ENCODE data around the gene PTPRS. TPM values are rescaled to one million over a fixed set of nuclear protein-coding genes. Genes with fewer than 3 reads are reported as not detected.

Gene PTPRS
- total and polyA plus RNA-seq, 2 of the 13 experiments (the other 11 are each of a cell fraction or from before 2014, with no cell fraction given) = 32.7 to 43.9 TPM

DNA sequence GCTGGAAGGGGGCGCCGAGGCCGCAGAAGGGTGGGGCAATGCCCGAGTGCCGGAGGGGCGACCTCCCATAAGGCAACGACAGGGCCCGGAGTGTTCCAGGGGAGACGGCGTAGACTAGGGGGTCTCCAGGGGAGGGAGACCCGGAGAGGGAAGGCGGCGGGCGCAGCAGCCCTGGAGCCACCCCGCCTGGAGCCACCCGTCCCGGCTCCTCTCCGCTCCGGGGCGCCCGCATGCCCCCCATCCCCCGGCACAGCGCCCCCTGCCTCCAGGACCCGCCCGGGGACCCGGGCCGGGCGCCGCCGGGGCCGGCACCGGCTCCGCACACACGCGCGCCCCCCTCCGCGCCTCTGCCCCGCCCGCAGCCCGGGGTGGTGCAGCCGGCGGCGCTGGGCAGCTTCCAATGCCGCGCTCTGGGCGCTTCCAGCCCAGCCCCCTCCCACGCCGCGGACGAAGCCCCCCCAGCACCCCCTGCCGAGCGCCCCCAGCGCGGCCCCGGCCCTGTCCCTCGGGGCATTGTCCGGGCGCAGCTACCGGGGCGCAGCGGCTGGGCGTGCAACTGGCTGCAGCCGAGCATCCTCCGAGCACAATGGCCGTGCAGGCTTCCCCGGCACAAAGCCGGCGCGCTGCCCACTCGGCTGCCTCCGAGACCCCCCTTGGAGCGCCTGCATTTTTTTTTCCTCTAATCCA is 519 bp downstream of the PTPRS start (continued):
- TF ChIP-seq, protein P1, sequence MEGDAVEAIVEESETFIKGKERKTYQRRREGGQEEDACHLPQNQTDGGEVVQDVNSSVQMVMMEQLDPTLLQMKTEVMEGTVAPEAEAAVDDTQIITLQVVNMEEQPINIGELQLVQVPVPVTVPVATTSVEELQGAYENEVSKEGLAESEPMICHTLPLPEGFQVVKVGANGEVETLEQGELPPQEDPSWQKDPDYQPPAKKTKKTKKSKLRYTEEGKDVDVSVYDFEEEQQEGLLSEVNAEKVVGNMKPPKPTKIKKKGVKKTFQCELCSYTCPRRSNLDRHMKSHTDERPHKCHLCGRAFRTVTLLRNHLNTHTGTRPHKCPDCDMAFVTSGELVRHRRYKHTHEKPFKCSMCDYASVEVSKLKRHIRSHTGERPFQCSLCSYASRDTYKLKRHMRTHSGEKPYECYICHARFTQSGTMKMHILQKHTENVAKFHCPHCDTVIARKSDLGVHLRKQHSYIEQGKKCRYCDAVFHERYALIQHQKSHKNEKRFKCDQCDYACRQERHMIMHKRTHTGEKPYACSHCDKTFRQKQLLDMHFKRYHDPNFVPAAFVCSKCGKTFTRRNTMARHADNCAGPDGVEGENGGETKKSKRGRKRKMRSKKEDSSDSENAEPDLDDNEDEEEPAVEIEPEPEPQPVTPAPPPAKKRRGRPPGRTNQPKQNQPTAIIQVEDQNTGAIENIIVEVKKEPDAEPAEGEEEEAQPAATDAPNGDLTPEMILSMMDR (CRISPR knock-in tag; IDR thresholded peaks at IDR 0.05) = peak; percentile 25
- no peak for TF ChIP-seq MATR3 (CRISPR knock-in tag; IDR thresholded peaks at IDR 0.05)
- TF ChIP-seq FLYWCH1 (CRISPR knock-in tag; IDR thresholded peaks at IDR 0.05) = no peak
- TF ChIP-seq SNAI1 (CRISPR knock-in tag; IDR thresholded peaks at IDR 0.05; ENCODE audit: borderline replicate concordance) = no peak
- no peak for TF ChIP-seq CHCHD3 (CRISPR knock-in tag; IDR thresholded peaks at IDR 0.05)
- no peak for TF ChIP-seq MBNL3 (CRISPR knock-in tag; conservative IDR thresholded peaks at IDR 0.05)
- no peak for TF ChIP-seq KLF11 (CRISPR knock-in tag; IDR thresholded peaks at IDR 0.05)
- TF ChIP-seq MIER2 (CRISPR knock-in tag; IDR thresholded peaks at IDR 0.05) = no peak
- no peak for TF ChIP-seq ZNF780A (CRISPR knock-in tag; IDR thresholded peaks at IDR 0.05)
- peak; percentile 23 for TF ChIP-seq YY1 (IDR thresholded peaks at IDR 0.05; ENCODE audit: insufficient read depth, insufficient replicate concordance, low read depth, low read length)
- TF ChIP-seq, protein P2, sequence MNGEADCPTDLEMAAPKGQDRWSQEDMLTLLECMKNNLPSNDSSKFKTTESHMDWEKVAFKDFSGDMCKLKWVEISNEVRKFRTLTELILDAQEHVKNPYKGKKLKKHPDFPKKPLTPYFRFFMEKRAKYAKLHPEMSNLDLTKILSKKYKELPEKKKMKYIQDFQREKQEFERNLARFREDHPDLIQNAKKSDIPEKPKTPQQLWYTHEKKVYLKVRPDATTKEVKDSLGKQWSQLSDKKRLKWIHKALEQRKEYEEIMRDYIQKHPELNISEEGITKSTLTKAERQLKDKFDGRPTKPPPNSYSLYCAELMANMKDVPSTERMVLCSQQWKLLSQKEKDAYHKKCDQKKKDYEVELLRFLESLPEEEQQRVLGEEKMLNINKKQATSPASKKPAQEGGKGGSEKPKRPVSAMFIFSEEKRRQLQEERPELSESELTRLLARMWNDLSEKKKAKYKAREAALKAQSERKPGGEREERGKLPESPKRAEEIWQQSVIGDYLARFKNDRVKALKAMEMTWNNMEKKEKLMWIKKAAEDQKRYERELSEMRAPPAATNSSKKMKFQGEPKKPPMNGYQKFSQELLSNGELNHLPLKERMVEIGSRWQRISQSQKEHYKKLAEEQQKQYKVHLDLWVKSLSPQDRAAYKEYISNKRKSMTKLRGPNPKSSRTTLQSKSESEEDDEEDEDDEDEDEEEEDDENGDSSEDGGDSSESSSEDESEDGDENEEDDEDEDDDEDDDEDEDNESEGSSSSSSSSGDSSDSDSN (CRISPR knock-in tag; IDR thresholded peaks at IDR 0.05) = peak; percentile 50; the same call in 1 of the 2 replicates
- TF ChIP-seq ZBTB8A (CRISPR knock-in tag; IDR thresholded peaks at IDR 0.05; ENCODE audit: borderline replicate concordance, low read depth) = no peak
- no peak for TF ChIP-seq HCFC1 (IDR thresholded peaks at IDR 0.05; ENCODE audit: low read depth, low read length)
- TF ChIP-seq ZEB1 (IDR thresholded peaks at IDR 0.05; ENCODE audit: insufficient replicate concordance, low read depth) = no peak
- TF ChIP-seq, protein P3, sequence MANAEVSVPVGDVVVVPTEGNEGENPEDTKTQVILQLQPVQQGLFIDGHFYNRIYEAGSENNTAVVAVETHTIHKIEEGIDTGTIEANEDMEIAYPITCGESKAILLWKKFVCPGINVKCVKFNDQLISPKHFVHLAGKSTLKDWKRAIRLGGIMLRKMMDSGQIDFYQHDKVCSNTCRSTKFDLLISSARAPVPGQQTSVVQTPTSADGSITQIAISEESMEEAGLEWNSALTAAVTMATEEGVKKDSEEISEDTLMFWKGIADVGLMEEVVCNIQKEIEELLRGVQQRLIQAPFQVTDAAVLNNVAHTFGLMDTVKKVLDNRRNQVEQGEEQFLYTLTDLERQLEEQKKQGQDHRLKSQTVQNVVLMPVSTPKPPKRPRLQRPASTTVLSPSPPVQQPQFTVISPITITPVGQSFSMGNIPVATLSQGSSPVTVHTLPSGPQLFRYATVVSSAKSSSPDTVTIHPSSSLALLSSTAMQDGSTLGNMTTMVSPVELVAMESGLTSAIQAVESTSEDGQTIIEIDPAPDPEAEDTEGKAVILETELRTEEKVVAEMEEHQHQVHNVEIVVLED (CRISPR knock-in tag; IDR thresholded peaks at IDR 0.05; ENCODE audit: borderline replicate concordance) = no peak
- no peak for TF ChIP-seq ZNF484 (CRISPR knock-in tag; IDR thresholded peaks at IDR 0.05; ENCODE audit: borderline replicate concordance, low read depth)
- TF ChIP-seq IKZF1 (IDR thresholded peaks at IDR 0.05) = no peak
- TF ChIP-seq KLF12 (CRISPR knock-in tag; IDR thresholded peaks at IDR 0.05; ENCODE audit: borderline replicate concordance) = no peak
- TF ChIP-seq, protein P4, sequence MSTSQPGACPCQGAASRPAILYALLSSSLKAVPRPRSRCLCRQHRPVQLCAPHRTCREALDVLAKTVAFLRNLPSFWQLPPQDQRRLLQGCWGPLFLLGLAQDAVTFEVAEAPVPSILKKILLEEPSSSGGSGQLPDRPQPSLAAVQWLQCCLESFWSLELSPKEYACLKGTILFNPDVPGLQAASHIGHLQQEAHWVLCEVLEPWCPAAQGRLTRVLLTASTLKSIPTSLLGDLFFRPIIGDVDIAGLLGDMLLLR (CRISPR knock-in tag; IDR thresholded peaks at IDR 0.05) = no peak
- no peak for TF ChIP-seq MED8 (CRISPR knock-in tag; IDR thresholded peaks at IDR 0.05; ENCODE audit: insufficient replicate concordance)
- TF ChIP-seq, protein P5, sequence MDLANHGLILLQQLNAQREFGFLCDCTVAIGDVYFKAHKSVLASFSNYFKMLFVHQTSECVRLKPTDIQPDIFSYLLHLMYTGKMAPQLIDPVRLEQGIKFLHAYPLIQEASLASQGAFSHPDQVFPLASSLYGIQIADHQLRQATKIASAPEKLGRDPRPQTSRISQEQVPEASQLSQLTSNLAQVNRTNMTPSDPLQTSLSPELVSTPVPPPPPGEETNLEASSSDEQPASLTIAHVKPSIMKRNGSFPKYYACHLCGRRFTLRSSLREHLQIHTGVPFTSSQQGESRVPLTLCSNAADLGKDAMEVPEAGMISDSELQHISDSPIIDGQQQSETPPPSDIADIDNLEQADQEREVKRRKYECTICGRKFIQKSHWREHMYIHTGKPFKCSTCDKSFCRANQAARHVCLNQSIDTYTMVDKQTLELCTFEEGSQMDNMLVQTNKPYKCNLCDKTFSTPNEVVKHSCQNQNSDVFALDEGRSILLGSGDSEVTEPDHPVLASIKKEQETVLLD (CRISPR knock-in tag; IDR thresholded peaks at IDR 0.05; ENCODE audit: low read depth) = 0 out of 2 replicates have a peak, but pooled peaks have one; percentile 15

Measured in HepG2 (cell line).